Renal cortex interstitium (tissue), 11 donors: Measurements from ENCODE around the gene HLCS. TPM values are rescaled to one million over a fixed set of nuclear protein-coding genes. Genes with fewer than 3 reads are reported as not detected.
A peak's percentile ranks its signal among the peaks of the same experiment; 100 is the strongest.
"Not testable (repeated sequence)": the region's sequence is repeated elsewhere in the genome, so short reads cannot be mapped to it uniquely, and the experiment has no call there.

Source experiments
- DNase-seq, 11 donors: peaks; one replicate each; pipeline ENCODE4 v3.0.0-alpha.2; 2013; ENCODE audit warnings: low read depth in 9 of 11, low spot score in 4 of 11; ENCODE audit errors: extremely low read depth in 1 of 11
- polyA plus RNA-seq, 3 donors: library from polyadenylated mRNA; unstranded; fragments of 120-200 nt; gene quantifications; one replicate each; pipeline ENCODE4 v1.2.1, GENCODE V29; 2013; ENCODE audit not compliant: insufficient read length in 3 of 3

The HLCS gene
- polyA plus RNA-seq, 3 donors: 14.2 to 16.5 (median 16.2) TPM

DNA sequence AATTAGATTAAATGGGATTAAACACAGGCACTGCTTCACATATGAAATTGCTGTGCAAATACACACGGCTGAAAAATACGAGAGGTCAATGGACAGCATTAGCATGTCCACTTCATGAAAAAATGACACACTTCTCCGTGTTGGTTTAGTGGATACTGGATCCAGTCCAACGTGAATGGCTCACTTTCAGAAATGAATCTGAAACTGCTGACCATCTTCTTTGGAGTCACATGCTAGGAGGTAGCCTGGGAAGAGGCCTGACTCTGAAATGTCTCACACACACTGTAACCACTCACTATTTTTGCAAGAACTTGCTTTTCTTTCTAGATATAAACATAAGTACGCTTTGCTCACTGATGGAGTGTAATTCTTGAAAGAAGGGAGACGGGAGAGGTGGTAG lies 127.3 kb downstream of the HLCS start:
- no peak for DNase-seq

DNA sequence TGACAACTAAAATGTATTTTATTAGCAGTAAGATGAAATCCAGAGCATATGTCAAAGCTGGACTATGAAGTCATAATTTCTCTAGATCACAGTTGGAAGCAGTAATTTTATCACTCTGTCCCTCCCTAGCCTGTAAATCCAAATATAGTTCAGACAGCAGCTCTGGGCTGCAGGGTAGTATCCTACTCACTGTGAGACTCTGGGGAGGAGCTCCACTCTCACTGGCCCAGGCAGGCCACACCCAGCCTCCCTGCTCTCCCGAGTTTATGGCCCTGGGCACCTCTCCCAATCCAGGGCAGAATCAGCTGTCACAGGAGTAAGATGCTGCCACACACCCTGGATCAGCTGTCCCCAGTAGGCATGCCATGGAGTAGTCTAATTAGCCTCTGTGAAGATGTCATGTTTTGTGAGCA lies 131.1 kb downstream of the HLCS start:
- DNase-seq: no peak

DNA sequence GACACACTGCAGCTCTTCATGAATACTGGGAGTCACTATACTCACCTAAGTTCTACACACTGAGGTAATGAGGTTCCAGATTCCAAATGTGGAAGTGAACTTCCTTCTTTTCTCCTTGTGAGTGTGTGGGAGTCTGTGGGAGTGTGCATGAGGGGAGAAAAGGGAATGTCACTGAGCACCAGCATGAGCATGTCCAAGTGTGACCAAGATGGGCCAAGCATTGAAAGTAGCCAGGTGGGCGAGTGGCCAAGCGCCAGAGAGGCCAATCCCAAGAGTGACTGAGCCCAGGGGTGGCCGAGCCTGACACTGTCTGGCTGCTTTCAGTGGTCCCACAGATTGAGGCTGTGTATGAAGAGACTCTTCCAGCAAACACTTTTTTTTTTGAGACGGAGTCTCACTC lies 132.3 kb downstream of the HLCS start:
- no peak for DNase-seq

DNA sequence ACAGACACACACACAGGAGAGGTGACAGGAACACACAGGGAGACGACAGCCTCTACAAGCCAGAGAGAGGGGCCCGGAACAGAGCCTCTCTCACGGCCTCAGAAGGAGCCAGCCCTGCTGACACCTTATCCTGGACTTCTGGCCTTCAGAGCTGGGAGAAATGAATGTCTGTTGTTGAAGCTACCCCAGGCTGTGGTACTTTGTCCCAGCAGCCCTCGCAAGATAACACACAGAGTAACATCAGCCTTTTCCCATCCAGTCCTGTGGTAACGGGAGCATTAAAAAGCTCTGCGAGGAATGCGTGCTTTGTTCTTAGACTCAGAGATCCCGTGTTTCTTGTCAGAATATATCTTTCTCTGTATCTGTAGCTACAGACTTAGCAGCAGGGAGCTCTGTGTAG lies 136.4 kb downstream of the HLCS start:
- no peak for DNase-seq

DNA sequence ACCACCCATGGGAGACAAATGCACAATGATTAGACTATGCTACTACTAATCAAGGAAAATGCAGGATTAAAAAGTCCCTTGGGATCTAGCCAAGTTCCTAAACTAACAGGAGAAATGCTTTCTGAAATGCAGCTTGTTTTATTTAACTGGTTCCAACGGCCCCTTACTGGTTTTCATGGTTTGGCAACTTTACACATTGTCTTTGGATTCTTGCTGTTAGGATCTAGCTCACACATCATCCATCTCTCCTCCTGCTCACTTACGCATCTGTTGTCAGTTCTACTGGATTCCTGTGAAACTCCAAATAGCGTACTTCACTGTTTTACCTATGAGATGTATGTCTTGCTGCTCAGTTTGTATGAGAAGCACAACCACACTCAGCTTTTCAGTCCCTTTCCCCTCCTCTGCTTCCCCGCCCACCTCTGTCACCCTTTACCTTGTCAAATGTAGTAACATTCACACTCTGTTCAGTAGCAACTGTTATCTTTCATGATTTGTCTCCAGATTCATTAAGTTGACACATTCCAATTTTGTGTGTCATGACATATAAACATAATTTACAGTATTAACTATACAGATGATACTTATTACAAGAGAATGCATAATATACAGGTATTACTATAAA lies 137.5 kb downstream of the HLCS start:
- DNase-seq: no peak

DNA sequence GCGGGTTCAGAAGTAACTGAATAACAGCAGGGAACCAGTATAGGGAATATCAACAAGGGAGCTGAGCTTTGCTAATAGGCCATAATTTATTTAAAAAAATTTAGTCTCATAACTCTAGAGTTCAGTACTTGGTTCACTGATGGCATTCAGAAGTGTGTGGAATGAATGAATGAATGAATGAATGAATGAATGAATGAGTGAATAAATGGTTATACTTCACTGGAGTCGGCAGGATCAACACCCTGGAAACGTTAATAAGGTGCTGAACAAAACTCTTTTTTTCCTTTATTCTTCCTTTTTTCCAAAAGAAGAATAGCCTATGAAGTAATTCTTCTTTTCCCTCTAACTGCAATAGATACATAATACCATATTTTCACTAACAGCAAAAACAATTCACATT lies 138.3 kb downstream of the HLCS start:
- no peak for DNase-seq

DNA sequence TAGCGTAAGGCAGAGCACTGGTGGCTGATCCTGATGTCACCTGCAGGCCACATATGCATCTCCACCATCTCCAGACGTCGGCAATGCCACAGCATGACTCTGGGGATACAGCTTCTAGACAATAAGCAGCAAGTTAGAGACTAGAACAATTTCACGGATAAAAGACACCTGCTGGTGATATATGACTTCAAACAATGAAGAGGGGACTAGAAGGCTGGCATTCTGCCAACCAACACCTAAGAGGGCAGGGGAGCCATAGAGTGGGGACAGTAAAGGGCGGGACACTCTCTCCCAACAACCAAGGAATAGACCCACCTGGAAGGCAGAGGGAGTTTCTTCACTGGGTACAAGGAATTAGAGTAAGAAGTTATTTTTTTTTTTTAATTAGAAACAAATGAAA lies 140.8 kb downstream of the HLCS start:
- no peak for DNase-seq

DNA sequence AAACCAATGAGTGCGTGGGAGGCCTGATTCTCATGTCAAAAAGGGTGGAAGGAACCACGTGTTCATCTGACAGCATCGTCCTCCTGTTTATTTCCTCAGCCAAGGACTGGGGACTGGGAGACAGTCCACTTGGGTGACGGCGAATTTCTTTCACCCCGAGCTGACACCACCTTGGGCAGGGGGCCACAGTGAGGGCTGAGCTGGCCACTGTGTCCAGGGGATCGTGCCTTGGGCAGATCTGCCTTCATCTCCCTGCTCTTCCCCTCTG lies 145.5 kb downstream of the HLCS start:
- DNase-seq: no peak

DNA sequence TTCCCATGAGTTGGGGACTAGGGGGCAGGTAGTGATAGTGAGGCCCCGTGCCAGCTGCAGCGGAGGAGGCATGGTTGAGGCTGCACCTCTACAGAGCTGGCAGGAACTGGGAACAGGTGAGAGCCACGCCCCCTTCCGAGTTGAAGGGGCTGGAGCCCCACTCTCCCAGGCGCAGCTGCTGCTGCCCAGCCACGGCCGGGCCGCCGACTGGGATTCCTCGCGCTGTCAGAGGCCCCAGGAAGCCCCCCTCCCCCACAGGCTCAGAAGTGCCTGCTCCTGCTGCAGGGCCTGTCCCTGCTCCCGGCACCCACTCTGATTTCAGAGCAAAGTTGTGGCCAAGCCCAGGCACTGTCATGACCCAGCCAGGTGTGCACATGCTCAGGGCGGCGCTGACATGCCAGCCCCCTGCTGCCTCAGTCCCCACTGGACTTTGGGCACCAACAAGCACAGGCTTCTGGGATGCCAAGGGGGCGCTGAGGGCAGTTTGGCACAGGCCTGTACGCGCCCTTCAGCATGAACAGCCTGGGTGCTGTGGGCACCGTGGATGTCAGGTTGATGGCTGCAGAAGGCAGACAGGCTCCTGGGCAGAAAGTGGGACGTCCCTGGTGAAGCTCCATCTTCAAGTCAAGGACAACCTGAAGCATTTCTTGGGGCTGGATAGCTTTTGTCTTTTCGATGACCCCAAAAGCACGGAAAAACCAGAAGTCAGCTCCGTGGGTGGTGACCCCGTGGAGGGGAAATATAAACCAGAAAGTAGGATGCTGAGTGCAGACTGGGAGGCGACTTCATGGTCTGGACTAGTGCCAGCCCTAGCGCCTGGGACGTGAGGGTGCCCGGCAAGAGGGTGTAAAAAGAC lies 146.1 kb downstream of the HLCS start:
- DNase-seq: no peak

DNA sequence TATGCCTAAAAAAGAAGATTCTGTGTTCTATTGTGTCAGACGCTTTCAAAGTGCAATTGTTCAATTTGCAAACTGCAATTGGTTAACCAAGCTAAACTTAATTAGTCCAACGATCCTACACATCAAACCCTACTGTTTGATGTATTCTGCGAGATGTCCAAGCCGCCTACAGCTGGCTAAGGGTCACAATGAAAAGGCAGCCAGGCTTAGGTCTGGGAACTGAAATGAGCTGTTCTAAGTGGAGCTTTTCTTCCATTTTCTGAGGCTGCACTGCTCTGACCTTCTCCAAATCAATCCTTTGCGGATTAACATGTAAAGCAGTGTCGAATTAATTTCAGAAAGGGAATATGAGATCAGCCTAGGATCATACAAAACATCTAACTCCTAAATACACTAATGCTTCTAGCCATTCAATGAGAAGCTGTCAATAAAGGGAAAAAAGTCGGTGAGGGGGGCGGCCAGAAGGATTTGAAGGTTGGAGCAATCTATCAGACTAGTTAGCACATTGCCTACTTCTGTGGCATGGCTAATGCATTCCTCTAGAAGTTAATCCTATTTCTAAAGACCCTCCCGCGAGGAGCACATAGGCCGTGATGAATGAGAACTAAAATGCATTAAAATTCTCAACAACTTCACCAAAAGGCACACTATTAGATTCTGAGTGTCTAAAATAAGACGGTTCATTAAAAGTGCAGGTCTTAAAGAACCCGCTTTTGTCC lies 148.6 kb downstream of the HLCS start:
- DNase-seq: no peak

DNA sequence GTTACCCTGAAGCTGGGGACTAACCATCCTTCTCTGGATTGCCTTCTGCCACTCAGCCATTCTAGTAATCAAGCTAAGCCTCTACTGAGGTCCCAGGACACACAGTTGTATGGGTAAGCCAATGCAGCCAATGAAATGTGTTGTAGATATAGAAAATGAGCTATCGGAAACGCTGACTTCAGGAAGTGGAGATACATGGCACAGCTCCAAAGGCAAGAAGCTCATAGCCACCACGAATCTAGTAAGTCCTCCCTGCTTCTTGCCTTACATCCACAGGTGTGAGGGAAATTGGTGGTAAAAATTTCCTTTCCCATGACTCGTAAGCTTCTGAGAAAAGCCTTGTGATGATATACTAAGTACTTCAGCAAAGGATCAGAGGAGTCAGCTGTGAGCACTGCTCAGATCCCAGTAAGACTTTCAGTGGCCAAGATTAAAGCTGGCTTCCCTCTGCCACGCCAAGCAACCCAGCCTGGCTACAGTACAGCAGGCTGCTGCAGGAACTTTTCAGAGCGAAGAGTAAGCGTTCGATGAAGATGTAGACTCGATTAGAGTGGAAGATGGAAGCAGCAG lies 149.8 kb downstream of the HLCS start:
- DNase-seq: no peak

DNA sequence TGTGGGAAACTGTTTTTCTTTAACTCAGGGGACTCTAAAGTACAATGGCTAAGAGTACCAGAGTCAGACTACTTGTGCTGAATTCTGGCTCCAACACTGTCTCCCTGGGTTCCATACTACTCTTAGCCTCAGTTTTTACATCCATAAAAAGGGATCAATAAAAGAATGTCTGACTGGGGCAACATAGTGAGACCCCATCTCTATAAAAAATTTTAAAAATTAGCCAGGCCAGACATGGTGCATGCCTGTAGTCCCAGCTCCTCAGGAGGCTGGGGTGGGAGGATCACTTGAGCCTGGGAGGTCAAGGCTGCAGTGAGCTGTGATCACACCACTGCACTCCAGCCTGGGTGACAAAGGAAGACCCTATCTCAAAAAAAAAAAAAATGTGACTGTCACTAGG lies 150.4 kb downstream of the HLCS start:
- DNase-seq: not testable (repeated sequence)

DNA sequence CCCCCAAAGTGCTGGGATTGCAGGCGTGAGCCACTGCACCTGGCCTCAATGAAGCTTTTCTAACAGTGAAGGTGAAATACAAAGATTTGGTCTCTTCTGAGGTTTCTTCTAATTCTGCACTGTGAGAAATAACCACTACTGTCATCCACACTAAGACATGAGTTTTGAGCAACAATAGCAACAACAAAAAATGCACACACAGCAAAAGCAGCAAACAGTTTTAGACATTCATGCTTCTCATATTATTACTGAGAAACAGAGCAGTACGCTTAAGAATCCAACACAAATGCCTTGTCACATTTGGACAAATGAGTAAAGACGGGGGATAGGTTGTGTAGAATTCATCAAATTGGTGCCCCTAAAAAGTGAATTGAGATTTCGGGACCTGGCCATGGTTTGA lies 151.2 kb downstream of the HLCS start:
- no peak for DNase-seq

DNA sequence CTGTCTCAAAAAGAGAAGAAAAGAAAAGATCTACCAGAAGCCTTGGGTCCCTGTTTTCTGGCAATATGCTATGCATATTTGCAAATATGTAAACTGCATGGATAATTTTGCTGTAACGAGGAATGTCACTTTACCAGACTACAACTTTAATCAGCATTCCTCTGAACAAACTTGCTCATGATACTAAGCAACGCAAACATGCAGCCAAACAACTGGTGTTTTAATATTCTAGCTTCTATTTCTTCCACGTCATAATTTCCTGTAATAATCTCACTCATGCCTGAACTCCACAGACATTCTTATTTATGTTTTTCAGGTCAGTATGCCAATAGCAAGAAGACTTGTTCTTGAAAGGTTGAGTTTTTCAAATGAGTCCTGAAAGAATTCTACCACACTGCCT lies 153.4 kb downstream of the HLCS start:
- peak in 2 of 11 donors; percentile 50 to 63 for DNase-seq

DNA sequence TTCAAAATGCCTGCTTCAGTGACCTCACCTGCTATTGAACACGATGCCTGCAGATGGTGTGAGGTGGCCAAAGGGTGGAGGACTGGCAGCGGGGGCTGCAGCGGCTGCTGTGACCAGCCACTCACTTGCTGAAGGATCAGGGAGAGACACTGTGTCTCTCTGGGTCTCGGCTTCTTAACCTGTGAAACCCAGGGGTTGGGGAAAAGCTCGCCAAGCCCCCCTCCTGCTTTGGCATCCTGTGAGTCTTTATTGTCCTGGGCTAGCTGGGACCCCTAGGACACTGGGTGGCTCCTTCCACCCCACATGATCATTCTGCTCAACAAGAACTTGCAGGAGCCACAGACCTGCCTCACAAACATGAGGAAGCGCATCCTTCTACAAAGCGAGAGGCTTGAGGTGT lies 154.7 kb downstream of the HLCS start:
- no peak for DNase-seq

DNA sequence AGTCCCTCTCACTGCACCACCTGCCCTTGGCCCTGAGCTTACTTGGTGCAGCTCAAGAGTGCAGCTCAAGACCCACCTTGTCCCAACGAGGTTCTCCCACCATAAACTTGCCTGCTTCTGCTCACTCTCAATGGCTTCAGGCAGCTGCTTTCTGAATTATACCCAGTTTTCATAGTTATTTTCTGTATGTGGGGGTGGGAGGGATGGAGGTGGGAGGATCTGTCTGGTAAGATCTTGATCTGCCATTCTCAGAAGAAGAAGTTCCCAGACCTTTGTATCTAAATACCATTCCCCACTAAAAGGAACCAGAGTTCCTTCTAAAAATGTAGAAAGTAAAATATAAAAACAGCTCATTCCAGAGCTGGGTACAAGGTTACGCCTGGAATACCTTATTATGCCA lies 156.0 kb downstream of the HLCS start:
- no peak for DNase-seq

DNA sequence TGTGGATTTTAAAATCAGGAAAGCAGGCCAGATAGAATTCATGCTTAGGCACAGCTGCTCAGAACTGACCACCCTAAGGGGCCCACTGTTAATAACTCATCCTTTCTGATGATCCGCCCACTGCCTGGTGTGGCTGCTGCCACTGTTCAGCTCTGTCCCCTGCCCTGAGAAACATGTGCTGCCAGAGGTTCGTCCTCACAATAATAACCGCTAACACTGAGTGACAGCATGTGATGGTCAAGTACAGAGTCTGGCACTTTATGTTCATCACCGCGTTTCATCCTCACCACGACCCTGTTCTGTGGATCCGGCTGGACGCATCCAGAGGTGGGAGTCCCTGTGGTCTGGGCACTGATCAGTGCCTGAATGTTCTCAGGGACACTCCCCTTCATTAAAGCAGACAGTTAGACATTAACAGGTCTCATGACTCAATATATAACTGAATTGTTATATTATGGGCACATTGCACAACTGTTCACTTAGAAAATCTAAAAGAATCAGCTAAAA lies 159.0 kb downstream of the HLCS start:
- peak in 3 of 11 donors; percentile 47 to 74 (median 47) for DNase-seq

DNA sequence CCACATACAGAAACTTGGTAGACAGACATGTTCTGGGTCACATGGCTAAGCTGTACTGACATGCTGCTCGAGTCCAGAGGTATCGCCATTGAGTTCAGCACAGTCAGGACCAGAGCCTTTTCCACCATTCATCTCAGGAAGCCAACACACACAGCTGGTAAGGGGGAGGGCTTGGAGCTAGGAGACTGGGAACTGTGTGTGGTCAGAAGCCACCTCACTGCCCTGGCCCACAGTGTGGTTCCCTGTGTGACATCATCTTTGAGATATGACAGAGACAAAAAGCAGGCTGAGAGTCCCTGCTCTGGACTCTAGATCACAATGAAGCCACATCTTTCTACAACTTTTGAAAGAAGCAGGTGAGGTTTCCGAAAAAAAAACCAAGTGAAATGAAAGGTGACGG lies 160.4 kb downstream of the HLCS start:
- no peak for DNase-seq

DNA sequence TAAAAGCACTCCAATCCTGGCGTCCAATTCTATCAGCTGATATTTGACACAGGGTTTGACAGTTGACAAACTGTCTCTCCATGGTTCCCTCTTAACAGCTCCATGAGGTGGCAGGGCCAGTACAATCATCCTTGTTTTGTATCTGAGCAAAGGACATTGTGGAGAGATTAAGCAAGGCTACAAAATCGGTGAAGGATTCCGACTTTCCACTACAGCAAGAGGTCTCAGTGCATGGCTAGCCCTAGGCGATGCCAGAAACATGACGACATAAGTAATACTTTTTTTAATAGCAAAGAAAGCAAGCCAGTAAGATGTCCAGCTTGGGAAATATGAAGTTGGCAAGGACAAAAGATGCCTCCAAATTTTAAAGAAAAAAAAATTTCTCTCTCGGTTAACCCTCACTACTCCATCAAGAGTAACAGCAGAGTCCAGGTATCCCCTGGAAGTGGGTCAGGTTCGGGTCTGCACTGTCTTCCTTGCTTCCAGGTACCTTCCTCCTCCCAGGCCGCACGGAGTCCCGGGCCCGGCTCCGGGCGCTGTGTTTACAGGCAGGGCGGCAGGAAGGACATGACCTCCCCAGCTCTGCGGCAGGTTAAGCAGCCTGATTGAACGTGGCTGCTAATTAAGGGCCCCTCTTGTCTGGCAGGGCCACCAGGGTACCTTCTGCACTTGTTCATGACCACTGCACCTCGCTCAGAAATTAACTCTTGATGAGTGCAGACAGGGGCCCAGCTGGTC lies 161.4 kb downstream of the HLCS start:
- no peak for DNase-seq
